Stomach (tissue), 4 donors: Measurements from ENCODE around the gene TMPRSS3.

Experiments used
- POLR2A ChIP-seq, 4 donors: fragments of 450-650 bp; IDR thresholded peaks; one replicate each; pipeline ENCODE4 v1.6.1; 2016; ENCODE audit warnings: antibody characterized with exemption in 4 of 4, control low read depth in 2 of 4, mild to moderate bottlenecking in 1 of 4, moderate library complexity in 1 of 4
- POLR2AphosphoS5 ChIP-seq, 3 donors: sonication (generic); formaldehyde crosslinking; IDR thresholded peaks; one replicate each; pipeline ENCODE4 v1.6.1; 2016; ENCODE audit warnings: antibody characterized with exemption in 3 of 3
- TF ChIP-seq, protein P1 (sequence below), 7 experiments: fragments of 450-650 bp in 4 of 7; fragments of 200-600 bp in 3 of 7; sonication (generic) in 3 of 7; IDR thresholded peaks; one replicate each; pipeline ENCODE4 v1.5.1; 2016 to 2019; ENCODE audit warnings: antibody characterized with exemption in 7 of 7, control low read depth in 2 of 7, mild to moderate bottlenecking in 1 of 7

DNA sequence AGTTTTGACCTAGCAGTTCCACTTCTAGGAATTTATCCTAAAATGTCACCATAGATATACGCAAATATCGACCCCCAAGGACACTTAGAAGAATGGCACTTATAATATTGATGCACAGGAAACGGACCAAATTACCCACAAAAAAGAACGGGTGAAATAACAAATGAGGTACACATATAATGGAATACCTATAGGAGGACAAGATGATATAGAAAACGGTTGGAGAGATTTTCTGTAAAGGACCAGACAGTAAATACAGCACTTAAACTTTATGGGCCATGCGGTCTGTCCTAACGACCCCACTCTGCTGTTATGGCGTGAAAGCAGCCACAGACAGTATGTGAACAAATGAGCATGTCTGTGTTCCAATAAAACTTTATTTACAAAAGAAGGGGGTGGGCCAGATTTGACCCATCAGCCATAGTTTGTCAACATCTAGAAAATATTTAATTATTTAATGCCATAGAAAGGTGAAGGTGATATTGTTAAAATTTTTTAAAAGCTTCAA, 2.4 kb downstream of the TMPRSS3 start:
- TF ChIP-seq, protein P1, sequence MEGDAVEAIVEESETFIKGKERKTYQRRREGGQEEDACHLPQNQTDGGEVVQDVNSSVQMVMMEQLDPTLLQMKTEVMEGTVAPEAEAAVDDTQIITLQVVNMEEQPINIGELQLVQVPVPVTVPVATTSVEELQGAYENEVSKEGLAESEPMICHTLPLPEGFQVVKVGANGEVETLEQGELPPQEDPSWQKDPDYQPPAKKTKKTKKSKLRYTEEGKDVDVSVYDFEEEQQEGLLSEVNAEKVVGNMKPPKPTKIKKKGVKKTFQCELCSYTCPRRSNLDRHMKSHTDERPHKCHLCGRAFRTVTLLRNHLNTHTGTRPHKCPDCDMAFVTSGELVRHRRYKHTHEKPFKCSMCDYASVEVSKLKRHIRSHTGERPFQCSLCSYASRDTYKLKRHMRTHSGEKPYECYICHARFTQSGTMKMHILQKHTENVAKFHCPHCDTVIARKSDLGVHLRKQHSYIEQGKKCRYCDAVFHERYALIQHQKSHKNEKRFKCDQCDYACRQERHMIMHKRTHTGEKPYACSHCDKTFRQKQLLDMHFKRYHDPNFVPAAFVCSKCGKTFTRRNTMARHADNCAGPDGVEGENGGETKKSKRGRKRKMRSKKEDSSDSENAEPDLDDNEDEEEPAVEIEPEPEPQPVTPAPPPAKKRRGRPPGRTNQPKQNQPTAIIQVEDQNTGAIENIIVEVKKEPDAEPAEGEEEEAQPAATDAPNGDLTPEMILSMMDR (IDR thresholded peaks at IDR 0.05) = no peak
- TF ChIP-seq POLR2AphosphoS5 (IDR thresholded peaks at IDR 0.05) = no peak
- TF ChIP-seq POLR2A (IDR thresholded peaks at IDR 0.05) = no peak
